SK-N-SH (cell line): ENCODE measurements around the gene LARP1.

ENCODE experiments used
- GABPA ChIP-seq: IDR thresholded peaks from 2 replicates; pipeline ENCODE4 v1.4.0; 2012; ENCODE audit warnings: low read depth, mild to moderate bottlenecking
- MAX ChIP-seq: IDR thresholded peaks from 2 replicates; pipeline ENCODE4 v1.4.0; 2012; ENCODE audit warnings: low read depth
- NFIC ChIP-seq: IDR thresholded peaks from 2 replicates; pipeline ENCODE4 v1.4.0; 2012; ENCODE audit warnings: borderline replicate concordance
- NRF1 ChIP-seq: IDR thresholded peaks from 2 replicates; pipeline ENCODE4 v1.6.1; 2012; ENCODE audit warnings: low read depth, mild to moderate bottlenecking, low read length
- POLR2AphosphoS5 ChIP-seq: IDR thresholded peaks from 2 replicates; pipeline ENCODE4 v1.6.1; 2012; ENCODE audit warnings: low read depth, low read length
- REST ChIP-seq: IDR thresholded peaks from 2 replicates; pipeline ENCODE4 v1.6.1; 2012; ENCODE audit warnings: mild to moderate bottlenecking, low read depth, low read length, moderate library complexity
- TEAD4 ChIP-seq: IDR thresholded peaks from 2 replicates; pipeline ENCODE4 v1.4.0; 2012; ENCODE audit warnings: mild to moderate bottlenecking, borderline replicate concordance; ENCODE audit not compliant: insufficient read depth
- TF ChIP-seq, protein P1 (sequence below): fragments of 200-600 bp; sonication (generic); IDR thresholded peaks from 2 replicates; pipeline ENCODE4 v1.6.1; 2017; ENCODE audit warnings: antibody characterized with exemption, mild to moderate bottlenecking, moderate library complexity
- TF ChIP-seq, protein P2 (sequence below): IDR thresholded peaks from 2 replicates; pipeline ENCODE4; 2012

DNA sequence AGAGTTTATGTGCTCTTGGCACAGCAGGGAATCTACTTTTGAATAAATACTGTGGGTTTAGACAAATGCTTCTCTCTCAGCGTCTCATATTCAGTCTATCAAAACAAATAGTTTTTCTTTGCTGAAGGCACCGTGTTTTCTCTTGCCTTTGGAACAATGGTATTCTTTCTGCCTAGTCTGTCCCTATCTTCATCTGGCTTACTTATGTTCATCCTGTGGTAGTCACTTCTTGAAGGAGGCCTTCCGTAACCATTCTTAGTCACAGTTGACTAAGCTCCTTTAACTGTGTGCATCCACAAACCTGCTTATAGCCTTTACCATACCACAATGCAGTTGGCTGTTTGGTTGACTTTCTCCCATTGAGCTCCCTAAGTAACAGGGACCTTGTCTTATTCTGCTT is 45.9 kb downstream of the LARP1 start:
- TF ChIP-seq, protein P1, sequence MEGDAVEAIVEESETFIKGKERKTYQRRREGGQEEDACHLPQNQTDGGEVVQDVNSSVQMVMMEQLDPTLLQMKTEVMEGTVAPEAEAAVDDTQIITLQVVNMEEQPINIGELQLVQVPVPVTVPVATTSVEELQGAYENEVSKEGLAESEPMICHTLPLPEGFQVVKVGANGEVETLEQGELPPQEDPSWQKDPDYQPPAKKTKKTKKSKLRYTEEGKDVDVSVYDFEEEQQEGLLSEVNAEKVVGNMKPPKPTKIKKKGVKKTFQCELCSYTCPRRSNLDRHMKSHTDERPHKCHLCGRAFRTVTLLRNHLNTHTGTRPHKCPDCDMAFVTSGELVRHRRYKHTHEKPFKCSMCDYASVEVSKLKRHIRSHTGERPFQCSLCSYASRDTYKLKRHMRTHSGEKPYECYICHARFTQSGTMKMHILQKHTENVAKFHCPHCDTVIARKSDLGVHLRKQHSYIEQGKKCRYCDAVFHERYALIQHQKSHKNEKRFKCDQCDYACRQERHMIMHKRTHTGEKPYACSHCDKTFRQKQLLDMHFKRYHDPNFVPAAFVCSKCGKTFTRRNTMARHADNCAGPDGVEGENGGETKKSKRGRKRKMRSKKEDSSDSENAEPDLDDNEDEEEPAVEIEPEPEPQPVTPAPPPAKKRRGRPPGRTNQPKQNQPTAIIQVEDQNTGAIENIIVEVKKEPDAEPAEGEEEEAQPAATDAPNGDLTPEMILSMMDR: no peak
- TF ChIP-seq MAX (no peak), NRF1 (no peak), TEAD4 (no peak), POLR2AphosphoS5 (no peak), GABPA (no peak), NFIC (no peak), REST (no peak)
- TF ChIP-seq, protein P2, sequence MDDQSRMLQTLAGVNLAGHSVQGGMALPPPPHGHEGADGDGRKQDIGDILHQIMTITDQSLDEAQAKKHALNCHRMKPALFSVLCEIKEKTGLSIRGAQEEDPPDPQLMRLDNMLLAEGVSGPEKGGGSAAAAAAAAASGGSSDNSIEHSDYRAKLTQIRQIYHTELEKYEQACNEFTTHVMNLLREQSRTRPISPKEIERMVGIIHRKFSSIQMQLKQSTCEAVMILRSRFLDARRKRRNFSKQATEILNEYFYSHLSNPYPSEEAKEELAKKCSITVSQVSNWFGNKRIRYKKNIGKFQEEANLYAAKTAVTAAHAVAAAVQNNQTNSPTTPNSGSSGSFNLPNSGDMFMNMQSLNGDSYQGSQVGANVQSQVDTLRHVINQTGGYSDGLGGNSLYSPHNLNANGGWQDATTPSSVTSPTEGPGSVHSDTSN: no peak
